SK-N-SH (cell line): Measurements from ENCODE around the gene KIRREL2. TPM values are rescaled to one million over a fixed set of nuclear protein-coding genes. Genes with fewer than 3 reads are reported as not detected.

ENCODE experiments used
- CTCF ChIA-PET: fragments of 300-600, 350-600 bp; formaldehyde crosslinking; extraction: SDS; loops from one replicate; lab custom pipeline; 2021; lab: Yijun Ruan, JAX
- POLR2A ChIA-PET: fragments of 350-600 bp; sonication (Branson Sonifier 250); formaldehyde crosslinking; extraction: SDS; loops from one replicate; lab custom pipeline; 2020; ENCODE audit warnings: antibody characterized with exemption, inconsistent platforms; lab: Yijun Ruan, JAX
- DNase-seq: peaks from one replicate; pipeline ENCODE4 v3.0.0; 2012
- H2AFZ ChIP-seq: fragments of 200-600 bp; sonication (generic); 2 replicates; pipeline ENCODE4 v1.8.1; 2016; ENCODE audit warnings: antibody characterized with exemption, mild to moderate bottlenecking, low read depth
- H3F3A ChIP-seq: fragments of 200-600 bp; sonication (generic); replicated peaks from 2 replicates; pipeline ENCODE3; 2016; ENCODE audit warnings: antibody characterized with exemption, mild to moderate bottlenecking; ENCODE audit not compliant: insufficient read depth
- H3K27ac ChIP-seq, 2 experiments: fragments of 200-500 bp in 1 of 2; fragments of 200-600 bp in 1 of 2; sonication (Bioruptor generic) in 1 of 2; sonication (generic), shearing (Covaris generic) in 1 of 2; 2 replicates each; pipeline versions ENCODE4 v1.5.1 to v1.6.1; 2014 to 2016; ENCODE audit warnings: low read depth in 2 of 2, inconsistent platforms in 1 of 2, low read length in 1 of 2, mild to moderate bottlenecking in 1 of 2, mixed read lengths in 1 of 2
- H3K27me3 ChIP-seq: fragments of 200-600 bp; sonication (generic), shearing (Covaris generic); 2 replicates; pipeline ENCODE4 v1.6.1; 2016; ENCODE audit warnings: mixed run types; ENCODE audit not compliant: insufficient read depth
- H3K36me3 ChIP-seq, 2 experiments: fragments of 200-500 bp in 1 of 2; fragments of 200-600 bp in 1 of 2; sonication (Bioruptor generic) in 1 of 2; sonication (generic) in 1 of 2; replicated peaks in 1 of 2; 2 replicates each; pipeline versions ENCODE3 to v1.5.1; 2014 to 2016; ENCODE audit warnings: low read length in 1 of 2, mild to moderate bottlenecking in 1 of 2; ENCODE audit not compliant: insufficient read depth in 2 of 2, control insufficient read depth in 1 of 2
- H3K4me1 ChIP-seq, 2 experiments: fragments of 200-500 bp in 1 of 2; fragments of 200-600 bp in 1 of 2; sonication (Bioruptor generic) in 1 of 2; sonication (generic), shearing (Covaris generic) in 1 of 2; 2 replicates each; pipeline versions ENCODE4 v1.5.1 to v1.6.1; 2014 to 2016; ENCODE audit warnings: low read depth in 1 of 2, low read length in 1 of 2, mixed run types in 1 of 2; ENCODE audit not compliant: insufficient read depth in 2 of 2, control insufficient read depth in 1 of 2
- H3K4me2 ChIP-seq: fragments of 200-600 bp; sonication (generic), shearing (Covaris generic); 2 replicates; pipeline ENCODE4 v1.6.1; 2017; ENCODE audit warnings: mixed run types
- H3K4me3 ChIP-seq, 2 experiments: fragments of 200-500 bp in 1 of 2; fragments of 200-600 bp in 1 of 2; sonication (Bioruptor generic) in 1 of 2; sonication (generic), shearing (Covaris generic) in 1 of 2; 2 replicates each; pipeline versions ENCODE4 v1.5.1 to v1.8.1; 2014 to 2016; ENCODE audit warnings: low read depth in 2 of 2, inconsistent platforms in 1 of 2, low read length in 1 of 2, mild to moderate bottlenecking in 1 of 2, mixed read lengths in 1 of 2, moderate library complexity in 1 of 2
- H3K79me2 ChIP-seq: fragments of 200-600 bp; sonication (generic); 2 replicates; pipeline ENCODE4 v1.8.1; 2017; ENCODE audit warnings: mild to moderate bottlenecking; ENCODE audit not compliant: insufficient read depth
- H3K9ac ChIP-seq: fragments of 200-600 bp; sonication (generic); 2 replicates; pipeline ENCODE4 v1.6.1; 2017; ENCODE audit warnings: mixed run types
- H3K9me2 ChIP-seq: fragments of 200-600 bp; sonication (generic); 2 replicates; pipeline ENCODE4 v1.6.1; 2017; ENCODE audit warnings: mixed run types
- H3K9me3 ChIP-seq: fragments of 200-600 bp; sonication (generic); 2 replicates; pipeline ENCODE4 v1.6.1; 2017; ENCODE audit warnings: mixed run types, mild to moderate bottlenecking, moderate library complexity
- H4K20me1 ChIP-seq: fragments of 200-600 bp; sonication (generic); 2 replicates; pipeline ENCODE4 v1.6.1; 2017; ENCODE audit warnings: mild to moderate bottlenecking, mixed run types; ENCODE audit not compliant: insufficient read depth
- ELF1 ChIP-seq: IDR thresholded peaks from 2 replicates; pipeline ENCODE4 v1.4.0; 2012
- EZH2phosphoT487 ChIP-seq: fragments of 200-600 bp; sonication (generic); IDR thresholded peaks from 2 replicates; pipeline ENCODE4 v1.6.1; 2017; ENCODE audit warnings: low read depth, mixed run types, mild to moderate bottlenecking, antibody characterized with exemption, moderate library complexity, borderline replicate concordance
- FOXM1 ChIP-seq: IDR thresholded peaks from 2 replicates; pipeline ENCODE4 v1.4.0; 2012; ENCODE audit warnings: low read depth, mild to moderate bottlenecking
- GABPA ChIP-seq: IDR thresholded peaks from 2 replicates; pipeline ENCODE4 v1.4.0; 2012; ENCODE audit warnings: low read depth, mild to moderate bottlenecking
- JUND ChIP-seq: IDR thresholded peaks from 2 replicates; pipeline ENCODE4 v1.4.0; 2012
- NFIC ChIP-seq: IDR thresholded peaks from 2 replicates; pipeline ENCODE4 v1.4.0; 2012; ENCODE audit warnings: borderline replicate concordance
- NRF1 ChIP-seq: IDR thresholded peaks from 2 replicates; pipeline ENCODE4 v1.6.1; 2012; ENCODE audit warnings: low read depth, mild to moderate bottlenecking, low read length
- POLR2AphosphoS5 ChIP-seq: IDR thresholded peaks from 2 replicates; pipeline ENCODE4 v1.6.1; 2012; ENCODE audit warnings: low read depth, low read length
- RFX5 ChIP-seq: IDR thresholded peaks from 2 replicates; pipeline ENCODE4 v1.6.1; 2012; ENCODE audit warnings: mild to moderate bottlenecking, improper control_type of control experiment, low read length
- SMC3 ChIP-seq: IDR thresholded peaks from 2 replicates; pipeline ENCODE4 v1.6.1; 2012; ENCODE audit warnings: low read depth, low read length, improper control_type of control experiment
- TAF1 ChIP-seq: IDR thresholded peaks from 2 replicates; pipeline ENCODE4 v1.6.1; 2012; ENCODE audit warnings: low read depth, mild to moderate bottlenecking, low read length, moderate library complexity, borderline replicate concordance
- TCF12 ChIP-seq: IDR thresholded peaks from 2 replicates; pipeline ENCODE4 v1.4.0; 2012
- YY1 ChIP-seq: IDR thresholded peaks from 2 replicates; pipeline ENCODE4 v1.4.0; 2012; ENCODE audit warnings: low read depth, mild to moderate bottlenecking
- WGBS: methylation state at CpG from one replicate; pipeline ENCODE4 v1.1.6; 2017; ENCODE audit warnings: low lambda C conversion rate; 5-methylcytosine and 5-hydroxymethylcytosine counted together
- polyA plus RNA-seq, 3 experiments: library from polyadenylated mRNA; depleted of rRNA; stranded (reverse); fragments of >200 nt; gene quantifications; 2 replicates each; pipeline ENCODE4 v1.2.3, GENCODE V29; 2012
- TF ChIP-seq, protein P1 (sequence below): fragments of 150-350 bp; IDR thresholded peaks from 2 replicates; pipeline ENCODE4 v1.6.1; 2017; ENCODE audit warnings: antibody characterized with exemption, low read length, low read depth, borderline replicate concordance
- TF ChIP-seq, protein P2 (sequence below): IDR thresholded peaks from 2 replicates; pipeline ENCODE4 v1.4.0; 2012; ENCODE audit warnings: low read depth, borderline replicate concordance
- TF ChIP-seq, protein P3 (sequence below): fragments of 150-350 bp; IDR thresholded peaks from 2 replicates; pipeline ENCODE4 v1.6.1; 2016; ENCODE audit warnings: mild to moderate bottlenecking, low read depth, low read length
- TF ChIP-seq, protein P4 (sequence below): IDR thresholded peaks from 2 replicates; pipeline ENCODE4; 2012
- TF ChIP-seq, protein P5 (sequence below): IDR thresholded peaks from 2 replicates; pipeline ENCODE4 v1.4.0; 2012; ENCODE audit warnings: low read depth

KIRREL2 gene
- polyA plus RNA-seq, 1 of the 3 experiments (the other 2 are of a cell fraction) = 0.21 TPM

DNA sequence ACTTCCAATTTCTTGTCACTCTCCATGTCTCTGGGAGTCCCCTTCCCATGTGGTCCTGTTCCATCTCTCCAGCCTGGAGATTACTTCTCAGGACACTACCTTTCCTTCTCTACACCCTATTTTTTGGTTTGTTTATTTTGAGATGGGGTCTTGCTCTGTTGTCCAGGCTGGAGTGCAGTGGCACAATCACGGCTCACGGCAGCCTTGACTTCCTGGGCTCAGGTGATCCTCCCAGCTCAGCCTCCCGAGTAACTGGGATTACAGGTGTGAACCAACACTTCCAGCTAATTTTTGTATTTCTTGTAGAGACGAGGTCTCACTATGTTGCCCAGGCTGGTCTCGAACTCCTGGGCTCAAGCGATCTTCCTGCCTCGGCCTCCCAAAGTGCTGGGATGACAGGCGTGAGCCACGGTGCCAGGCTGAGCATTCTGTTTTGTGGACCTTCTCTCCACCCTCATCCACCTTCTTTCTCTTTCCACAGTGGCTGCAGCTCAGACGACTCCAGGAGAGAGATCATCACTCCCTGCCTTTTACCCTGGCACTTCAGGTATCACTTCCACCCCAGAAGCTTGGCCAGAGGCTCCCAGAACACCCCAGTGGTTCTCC is 46.3 kb downstream of the KIRREL2 start (continued):
- TF ChIP-seq, protein P1, sequence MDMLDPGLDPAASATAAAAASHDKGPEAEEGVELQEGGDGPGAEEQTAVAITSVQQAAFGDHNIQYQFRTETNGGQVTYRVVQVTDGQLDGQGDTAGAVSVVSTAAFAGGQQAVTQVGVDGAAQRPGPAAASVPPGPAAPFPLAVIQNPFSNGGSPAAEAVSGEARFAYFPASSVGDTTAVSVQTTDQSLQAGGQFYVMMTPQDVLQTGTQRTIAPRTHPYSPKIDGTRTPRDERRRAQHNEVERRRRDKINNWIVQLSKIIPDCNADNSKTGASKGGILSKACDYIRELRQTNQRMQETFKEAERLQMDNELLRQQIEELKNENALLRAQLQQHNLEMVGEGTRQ = no peak
- TF ChIP-seq RFX5 (no peak), POLR2AphosphoS5 (no peak), FOXM1 (no peak), TAF1 (no peak), TCF12 (no peak), NFIC (no peak), JUND (no peak), ELF1 (no peak), SMC3 (no peak)
- TF ChIP-seq, protein P2, sequence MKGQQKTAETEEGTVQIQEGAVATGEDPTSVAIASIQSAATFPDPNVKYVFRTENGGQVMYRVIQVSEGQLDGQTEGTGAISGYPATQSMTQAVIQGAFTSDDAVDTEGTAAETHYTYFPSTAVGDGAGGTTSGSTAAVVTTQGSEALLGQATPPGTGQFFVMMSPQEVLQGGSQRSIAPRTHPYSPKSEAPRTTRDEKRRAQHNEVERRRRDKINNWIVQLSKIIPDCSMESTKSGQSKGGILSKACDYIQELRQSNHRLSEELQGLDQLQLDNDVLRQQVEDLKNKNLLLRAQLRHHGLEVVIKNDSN = no peak
- TF ChIP-seq, protein P3, sequence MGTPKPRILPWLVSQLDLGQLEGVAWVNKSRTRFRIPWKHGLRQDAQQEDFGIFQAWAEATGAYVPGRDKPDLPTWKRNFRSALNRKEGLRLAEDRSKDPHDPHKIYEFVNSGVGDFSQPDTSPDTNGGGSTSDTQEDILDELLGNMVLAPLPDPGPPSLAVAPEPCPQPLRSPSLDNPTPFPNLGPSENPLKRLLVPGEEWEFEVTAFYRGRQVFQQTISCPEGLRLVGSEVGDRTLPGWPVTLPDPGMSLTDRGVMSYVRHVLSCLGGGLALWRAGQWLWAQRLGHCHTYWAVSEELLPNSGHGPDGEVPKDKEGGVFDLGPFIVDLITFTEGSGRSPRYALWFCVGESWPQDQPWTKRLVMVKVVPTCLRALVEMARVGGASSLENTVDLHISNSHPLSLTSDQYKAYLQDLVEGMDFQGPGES = no peak
- TF ChIP-seq, all 33 proteins: peak for 0

DNA sequence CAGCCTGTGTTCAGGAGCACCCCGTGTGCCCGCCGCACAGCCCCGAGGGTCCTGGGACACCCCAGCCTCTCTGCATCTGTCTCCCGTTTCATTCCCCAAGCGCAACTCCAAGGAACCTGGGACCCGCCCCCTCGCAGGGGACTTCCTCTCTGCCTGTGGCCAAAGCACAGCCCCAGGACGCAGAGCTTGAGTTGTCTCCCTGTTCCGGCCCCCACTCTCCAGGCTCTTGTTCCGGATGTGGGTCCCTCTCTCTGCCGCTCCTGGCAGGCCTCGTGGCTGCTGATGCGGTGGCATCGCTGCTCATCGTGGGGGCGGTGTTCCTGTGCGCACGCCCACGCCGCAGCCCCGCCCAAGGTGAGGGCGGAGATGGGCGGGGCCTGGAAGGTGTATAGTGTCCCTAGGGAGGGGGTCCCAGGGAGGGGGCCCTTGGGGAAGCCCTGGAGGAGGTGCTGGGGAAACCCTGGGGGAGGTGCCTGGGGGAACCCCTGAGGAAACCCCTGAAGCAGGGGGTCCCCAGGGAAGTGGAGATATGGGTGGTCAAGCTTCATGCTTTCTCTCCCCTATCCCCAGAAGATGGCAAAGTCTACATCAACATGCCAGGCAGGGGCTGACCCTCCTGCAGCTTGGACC is 47.0 kb downstream of the KIRREL2 start:
- Histone ChIP-seq H3K4me1 (peaks cover 5 to 17% of the 10 kb centered on the region in 2 experiments; a peak in 3 of 4 replicates), H3K27ac (no peak overlapping the region; a peak in 1 of 4 replicates), H3K4me3 (peak overlapping the region in 1 of 2 experiments; percentile 19; a peak in 2 of 4 replicates), H3K9ac (no peak overlapping the region), H3F3A (peaks cover 10% of the 10 kb centered on the region), H3K9me2 (no peaks in the 10 kb centered on the region), H3K27me3 (no peaks in the 10 kb centered on the region), H3K9me3 (no peaks in the 10 kb centered on the region), H2AFZ (0 out of 2 replicates have a peak overlapping the region, but pooled peaks have one; percentile 45), H3K4me2 (0 out of 2 replicates have a peak overlapping the region, but pooled peaks have one; percentile 24), H3K79me2 (peaks cover 6% of the 10 kb centered on the region; the same call in 1 of the 2 replicates)
- 32% methylated on average over 24 of the region's 24 CpGs for WGBS
- CTCF ChIA-PET = interaction anchor here (0.6 kb wide), 1 partner anchor 8 kb away, joined by 3 read pairs; no protein-coding TSS in a partner anchor
- POLR2A ChIA-PET = no interaction called here
- TF ChIP-seq, protein P4, sequence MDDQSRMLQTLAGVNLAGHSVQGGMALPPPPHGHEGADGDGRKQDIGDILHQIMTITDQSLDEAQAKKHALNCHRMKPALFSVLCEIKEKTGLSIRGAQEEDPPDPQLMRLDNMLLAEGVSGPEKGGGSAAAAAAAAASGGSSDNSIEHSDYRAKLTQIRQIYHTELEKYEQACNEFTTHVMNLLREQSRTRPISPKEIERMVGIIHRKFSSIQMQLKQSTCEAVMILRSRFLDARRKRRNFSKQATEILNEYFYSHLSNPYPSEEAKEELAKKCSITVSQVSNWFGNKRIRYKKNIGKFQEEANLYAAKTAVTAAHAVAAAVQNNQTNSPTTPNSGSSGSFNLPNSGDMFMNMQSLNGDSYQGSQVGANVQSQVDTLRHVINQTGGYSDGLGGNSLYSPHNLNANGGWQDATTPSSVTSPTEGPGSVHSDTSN = no peak
- TF ChIP-seq GABPA (0 out of 2 replicates have a peak, but pooled peaks have one; percentile 20), YY1 (no peak), EZH2phosphoT487 (no peak), NRF1 (peak; percentile 41)
- TF ChIP-seq, protein P5, sequence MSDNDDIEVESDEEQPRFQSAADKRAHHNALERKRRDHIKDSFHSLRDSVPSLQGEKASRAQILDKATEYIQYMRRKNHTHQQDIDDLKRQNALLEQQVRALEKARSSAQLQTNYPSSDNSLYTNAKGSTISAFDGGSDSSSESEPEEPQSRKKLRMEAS = peak; percentile 75
- TF ChIP-seq, all 33 proteins: peak for 3
- peak; percentile 75 for DNase-seq
- Histone ChIP-seq H4K20me1 (no peaks in the 10 kb centered on the region), H3K36me3 (no peaks in the 10 kb centered on the region)
